HCT116 (cell line): ENCODE results near the gene AKR1B1. TPM values are rescaled to one million over a fixed set of nuclear protein-coding genes. Genes with fewer than 3 reads are reported as not detected.

Source experiments
- ATAC-seq: fragments of 200-7000 bp; cut with Tn5 transposase; 2 replicates; pipeline ENCODE4 v1.9.1; 2020; ENCODE audit warnings: mild to moderate bottlenecking, moderate library complexity
- BruUV-seq: library from RNA; stranded (reverse); fragments of 400-500 nt; replicated peaks from 2 replicates; lab custom pipeline; 2021; lab: Mats Ljungman, UMichigan
- CTCF ChIA-PET: fragments of 300-600 bp; sonication (Branson Sonifier 250); formaldehyde crosslinking; loops from one replicate; lab custom pipeline; 2021; ENCODE audit warnings: antibody characterized with exemption; lab: Charles Lee
- POLR2A ChIA-PET: fragments of 300-600, 350-600 bp; sonication (Branson Sonifier 250); formaldehyde crosslinking; loops from one replicate; lab custom pipeline; 2021; ENCODE audit warnings: antibody characterized with exemption; lab: Charles Lee
- RAD21 ChIA-PET, 2 experiments: fragments of 300-600 bp; sonication (Branson Sonifier 250); formaldehyde crosslinking; loops; one replicate each; lab custom pipeline; 2023; ENCODE audit warnings: low total read pairs in 2 of 2; ENCODE audit not compliant: uncharacterized antibody in 2 of 2, unreplicated experiment in 2 of 2, low non-redundant PET in 1 of 2; lab: Charles Lee
- DNase-seq: peaks from one replicate; pipeline ENCODE4 v3.0.0-alpha.2; 2010; ENCODE audit warnings: low read depth, low spot score
- H2AFZ ChIP-seq: fragments of 200-600 bp; shearing (Covaris generic), sonication (generic); 2 replicates; pipeline ENCODE4 v1.6.1; 2017; ENCODE audit warnings: low read depth, mixed run types, mixed read lengths, antibody characterized with exemption, low read length; ENCODE audit not compliant: poor library complexity, severe bottlenecking
- H3K27ac ChIP-seq: 2 replicates; pipeline ENCODE4 v1.5.1; 2012; ENCODE audit warnings: low read depth, low read length
- H3K27me3 ChIP-seq: fragments of 200-600 bp; sonication (generic); 2 replicates; pipeline ENCODE4 v1.6.1; 2016; ENCODE audit warnings: mixed run types, low read length, mixed read lengths; ENCODE audit not compliant: insufficient read depth
- H3K36me3 ChIP-seq, 2 experiments: fragments of 200-500 bp in 1 of 2; fragments of 200-600 bp in 1 of 2; sonication (Bioruptor generic) in 1 of 2; sonication (generic) in 1 of 2; 2 replicates each; pipeline versions ENCODE4 v1.5.1 to v1.6.1; 2014 to 2016; ENCODE audit warnings: low read length in 2 of 2, inconsistent platforms in 1 of 2, mixed read lengths in 1 of 2, mixed run types in 1 of 2; ENCODE audit not compliant: insufficient read depth in 2 of 2, control insufficient read depth in 1 of 2
- H3K4me1 ChIP-seq, 2 experiments: fragments of 200-600 bp in 1 of 2; sonication (generic) in 1 of 2; 2 replicates each; pipeline versions ENCODE4 v1.5.1 to v1.6.1; 2012 to 2017; ENCODE audit warnings: low read length in 2 of 2, inconsistent platforms in 1 of 2, mild to moderate bottlenecking in 1 of 2, mixed read lengths in 1 of 2, mixed run types in 1 of 2, moderate library complexity in 1 of 2; ENCODE audit not compliant: insufficient read depth in 2 of 2, control insufficient read depth in 1 of 2
- H3K4me2 ChIP-seq: fragments of 200-600 bp; sonication (generic); 2 replicates; pipeline ENCODE4 v1.6.1; 2017; ENCODE audit warnings: mixed run types, low read length, mixed read lengths
- H3K4me3 ChIP-seq, 2 experiments: fragments of 200-600 bp in 1 of 2; sonication (generic) in 1 of 2; replicated peaks in 1 of 2; 2 replicates each; pipeline ENCODE4 v1.5.1; 2011 to 2016; ENCODE audit warnings: low read length in 2 of 2, control low read depth in 1 of 2, low read depth in 1 of 2, mild to moderate bottlenecking in 1 of 2, mixed read lengths in 1 of 2, mixed run types in 1 of 2
- H3K79me2 ChIP-seq: fragments of 200-600 bp; sonication (generic); 2 replicates; pipeline ENCODE4 v1.6.1; 2017; ENCODE audit warnings: mild to moderate bottlenecking, mixed run types, low read length, moderate library complexity, mixed read lengths; ENCODE audit not compliant: insufficient read depth
- H3K9ac ChIP-seq: fragments of 200-600 bp; sonication (generic); 2 replicates; pipeline ENCODE4 v1.6.1; 2016; ENCODE audit warnings: low read length, mixed read lengths
- H3K9me2 ChIP-seq: fragments of 200-600 bp; sonication (generic), shearing (Covaris generic); 2 replicates; pipeline ENCODE4 v1.6.1; 2017; ENCODE audit warnings: mixed run types, mild to moderate bottlenecking, moderate library complexity; ENCODE audit not compliant: insufficient read depth
- H3K9me3 ChIP-seq, 2 experiments: fragments of 200-500 bp in 1 of 2; fragments of 200-600 bp in 1 of 2; sonication (Bioruptor generic) in 1 of 2; sonication (generic) in 1 of 2; 2 replicates each; pipeline ENCODE4 v1.6.1; 2014 to 2017; ENCODE audit warnings: low read length in 2 of 2, mixed read lengths in 2 of 2, inconsistent platforms in 1 of 2, low read depth in 1 of 2, mild to moderate bottlenecking in 1 of 2, mixed run types in 1 of 2, moderate library complexity in 1 of 2; ENCODE audit not compliant: control insufficient read depth in 1 of 2, insufficient read depth in 1 of 2
- H4K20me1 ChIP-seq: fragments of 200-600 bp; sonication (generic), shearing (Covaris generic); 2 replicates; pipeline ENCODE4 v1.6.1; 2017; ENCODE audit warnings: mixed run types, mild to moderate bottlenecking, moderate library complexity; ENCODE audit not compliant: insufficient read depth
- CBX3 ChIP-seq: IDR thresholded peaks from 2 replicates; pipeline ENCODE4 v1.6.1; 2012; ENCODE audit warnings: low read depth
- CEBPB ChIP-seq: IDR thresholded peaks from 2 replicates; pipeline ENCODE4 v1.6.1; 2012; ENCODE audit warnings: low read depth
- ELF1 ChIP-seq: IDR thresholded peaks from 2 replicates; pipeline ENCODE4 v1.6.1; 2012; ENCODE audit warnings: low read depth, borderline replicate concordance
- EZH2 ChIP-seq: fragments of 200-600 bp; sonication (generic); IDR thresholded peaks from 2 replicates; pipeline ENCODE4 v1.6.1; 2017; ENCODE audit warnings: antibody characterized with exemption, mixed run types
- EZH2phosphoT487 ChIP-seq: fragments of 200-600 bp; IDR thresholded peaks from 2 replicates; pipeline ENCODE4 v1.6.1; 2018; ENCODE audit warnings: antibody characterized with exemption, borderline replicate concordance
- JUND ChIP-seq: IDR thresholded peaks from 2 replicates; pipeline ENCODE4 v1.6.1; 2012
- RAD21 ChIP-seq: IDR thresholded peaks from 2 replicates; pipeline ENCODE4 v1.6.1; 2012; ENCODE audit warnings: low read depth, mild to moderate bottlenecking
- SIN3A ChIP-seq: IDR thresholded peaks from 2 replicates; pipeline ENCODE4 v1.6.1; 2012; ENCODE audit warnings: low read depth
- SRF ChIP-seq: IDR thresholded peaks from 2 replicates; pipeline ENCODE4 v1.6.1; 2012; ENCODE audit warnings: low read depth
- TCF7L2 ChIP-seq: IDR thresholded peaks from 2 replicates; pipeline ENCODE4 v1.7.0; 2011; ENCODE audit warnings: borderline replicate concordance, inconsistent platforms; ENCODE audit not compliant: insufficient read depth, insufficient read length; ENCODE audit errors: extremely low read depth
- ZNF274 ChIP-seq: fragments of 200-500 bp; sonication (Bioruptor generic); IDR thresholded peaks from 2 replicates; pipeline ENCODE4 v1.6.1; 2014; ENCODE audit warnings: mild to moderate bottlenecking, low read depth, low read length, inconsistent platforms
- intact Hi-C: fragments of 100-400 bp; cut with micrococcal nuclease; formaldehyde crosslinking; loops from 2 replicates; pipeline ENCODE4 v1.10.0; 2022
- total RNA-seq: library from RNA; stranded (reverse); gene quantifications from one replicate; pipeline ENCODE4 v1.2.1, GENCODE V29; 2021; ENCODE audit not compliant: unreplicated experiment
- TF ChIP-seq, protein P1 (sequence below): IDR thresholded peaks from 2 replicates; pipeline ENCODE4 v1.6.1; 2012
- TF ChIP-seq, protein P2 (sequence below): IDR thresholded peaks from 2 replicates; pipeline ENCODE4 v1.6.1; 2012

AKR1B1 gene
- total RNA-seq, 1 experiment from 2014 or later: 56.8 TPM

DNA sequence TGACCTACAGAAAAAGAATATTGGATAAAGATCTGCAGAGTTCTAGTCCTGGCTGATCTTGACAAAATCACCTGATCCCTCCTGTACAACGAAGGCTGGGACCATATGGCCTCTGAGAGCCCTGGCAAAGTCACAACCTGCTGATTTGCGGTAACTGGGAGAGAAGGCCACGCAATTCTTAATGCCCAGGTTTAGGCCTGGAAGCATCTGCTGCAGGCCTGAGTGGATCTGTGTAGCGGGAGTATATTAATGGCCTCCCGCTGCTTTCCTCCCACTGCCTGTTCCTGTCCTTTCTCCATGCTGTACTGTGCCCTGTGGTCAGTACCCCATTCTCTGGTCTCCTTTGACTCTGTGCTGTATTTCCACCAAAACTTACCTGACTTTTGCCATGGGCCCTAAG lies 24.2 kb downstream of the AKR1B1 start:
- H3K27ac ChIP-seq: no peak overlapping the region
- no peaks in the 10 kb centered on the region for H3K36me3 ChIP-seq
- ChIA-PET CTCF (no interaction called here), RAD21 (no interaction called here), POLR2A (no interaction called here)
- TF ChIP-seq SRF (no peak), CEBPB (no peak), JUND (no peak)
- TF ChIP-seq, protein P1, sequence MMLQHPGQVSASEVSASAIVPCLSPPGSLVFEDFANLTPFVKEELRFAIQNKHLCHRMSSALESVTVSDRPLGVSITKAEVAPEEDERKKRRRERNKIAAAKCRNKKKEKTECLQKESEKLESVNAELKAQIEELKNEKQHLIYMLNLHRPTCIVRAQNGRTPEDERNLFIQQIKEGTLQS: no peak
- TF ChIP-seq, protein P2, sequence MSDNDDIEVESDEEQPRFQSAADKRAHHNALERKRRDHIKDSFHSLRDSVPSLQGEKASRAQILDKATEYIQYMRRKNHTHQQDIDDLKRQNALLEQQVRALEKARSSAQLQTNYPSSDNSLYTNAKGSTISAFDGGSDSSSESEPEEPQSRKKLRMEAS: no peak
- intact Hi-C loops: loop anchor here (10.0 kb wide), 1 partner anchor 510 kb away; no protein-coding TSS in a partner anchor
- H3K4me1 ChIP-seq: peaks cover 6 to 16% of the 10 kb centered on the region in 2 experiments; a peak in 3 of 4 replicates
- no peak overlapping the region for H2AFZ ChIP-seq
- ATAC-seq (no peak), DNase-seq (no peak)
- no peak overlapping the region for H3K4me3 ChIP-seq
- H3K79me2 ChIP-seq: no peaks in the 10 kb centered on the region
- no peak overlapping the region for H3K9ac ChIP-seq
- no peaks in the 10 kb centered on the region; the same call in 1 of the 2 replicates for H3K9me2 ChIP-seq
- no TSS peak for BruUV-seq
- H3K9me3 ChIP-seq: no peaks in the 10 kb centered on the region
- H3K4me2 ChIP-seq: no peak overlapping the region
- no peaks in the 10 kb centered on the region for H4K20me1 ChIP-seq
- H3K27me3 ChIP-seq: no peaks in the 10 kb centered on the region

DNA sequence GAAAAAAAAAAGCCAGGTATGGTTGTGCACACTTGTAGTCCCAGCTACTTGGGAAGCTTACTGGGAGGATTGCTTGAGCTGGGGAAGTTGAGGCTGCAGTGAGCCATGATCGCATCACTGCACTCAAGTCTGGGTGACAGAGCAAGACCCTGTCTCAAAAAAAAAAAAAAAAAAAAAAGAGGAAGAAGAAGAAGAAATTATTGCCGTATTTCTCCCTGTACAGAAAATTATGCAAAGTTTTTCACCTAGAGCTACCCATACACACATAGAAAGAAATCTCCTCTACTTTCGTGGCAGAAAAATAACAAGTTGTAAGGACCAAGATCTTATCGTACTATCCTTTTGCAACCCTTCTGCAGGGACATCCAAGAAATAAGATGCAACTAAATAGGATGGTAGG lies 25.5 kb downstream of the AKR1B1 start:
- no peak for TF ChIP-seq EZH2
- no peak for TF ChIP-seq EZH2phosphoT487
- no peak for TF ChIP-seq ZNF274
- TF ChIP-seq ELF1: no peak
- TF ChIP-seq RAD21: no peak
- no peak for TF ChIP-seq CEBPB
- no peak for TF ChIP-seq SIN3A
- TF ChIP-seq TCF7L2: no peak
- no peak for TF ChIP-seq JUND
- no peak for TF ChIP-seq CBX3
- Histone ChIP-seq H2AFZ (peak overlapping the region; percentile 92), H3K27me3 (no peaks in the 10 kb centered on the region), H3K9me2 (no peaks in the 10 kb centered on the region; the same call in 1 of the 2 replicates), H3K4me2 (0 out of 2 replicates have a peak overlapping the region, but pooled peaks have one; percentile 72), H3K4me1 (peaks cover 6 to 16% of the 10 kb centered on the region in 2 experiments; a peak in 3 of 4 replicates), H3K9me3 (no peaks in the 10 kb centered on the region), H3K9ac (no peak overlapping the region), H3K79me2 (no peaks in the 10 kb centered on the region), H3K4me3 (no peak overlapping the region), H3K27ac (no peak overlapping the region), H3K36me3 (no peaks in the 10 kb centered on the region), H4K20me1 (no peaks in the 10 kb centered on the region)
- DNase-seq: no peak
- BruUV-seq: no TSS peak
- CTCF ChIA-PET: interaction anchor here (0.8 to 2.9 kb wide), 16 partner anchors 9 to 268 kb away, joined by 3 to 110 read pairs (median 8); partner anchors contain the start of gene AKR1B15
- intact Hi-C loops: loop anchor here (10.0 kb wide), 1 partner anchor 511 kb away; no protein-coding TSS in a partner anchor
- RAD21 ChIA-PET: interaction anchor here (1.1 to 2.3 kb wide), 7 partner anchors 80 to 174 kb away, joined by 3 to 18 read pairs (median 6); no protein-coding TSS in a partner anchor
- POLR2A ChIA-PET: interaction anchor here (1.2 to 1.6 kb wide), 3 partner anchors 79 to 173 kb away, joined by 5 to 9 read pairs (median 5); no protein-coding TSS in a partner anchor
- no peak for ATAC-seq
